ENCODE measurements around the gene MSLN. TPM values are rescaled to one million over a fixed set of nuclear protein-coding genes. Genes with fewer than 3 reads are reported as not detected.

Gene MSLN
- total RNA-seq, 4 donors from 2014 or later, result 0.44 to 0.82 TPM; not detected in 2

DNA sequence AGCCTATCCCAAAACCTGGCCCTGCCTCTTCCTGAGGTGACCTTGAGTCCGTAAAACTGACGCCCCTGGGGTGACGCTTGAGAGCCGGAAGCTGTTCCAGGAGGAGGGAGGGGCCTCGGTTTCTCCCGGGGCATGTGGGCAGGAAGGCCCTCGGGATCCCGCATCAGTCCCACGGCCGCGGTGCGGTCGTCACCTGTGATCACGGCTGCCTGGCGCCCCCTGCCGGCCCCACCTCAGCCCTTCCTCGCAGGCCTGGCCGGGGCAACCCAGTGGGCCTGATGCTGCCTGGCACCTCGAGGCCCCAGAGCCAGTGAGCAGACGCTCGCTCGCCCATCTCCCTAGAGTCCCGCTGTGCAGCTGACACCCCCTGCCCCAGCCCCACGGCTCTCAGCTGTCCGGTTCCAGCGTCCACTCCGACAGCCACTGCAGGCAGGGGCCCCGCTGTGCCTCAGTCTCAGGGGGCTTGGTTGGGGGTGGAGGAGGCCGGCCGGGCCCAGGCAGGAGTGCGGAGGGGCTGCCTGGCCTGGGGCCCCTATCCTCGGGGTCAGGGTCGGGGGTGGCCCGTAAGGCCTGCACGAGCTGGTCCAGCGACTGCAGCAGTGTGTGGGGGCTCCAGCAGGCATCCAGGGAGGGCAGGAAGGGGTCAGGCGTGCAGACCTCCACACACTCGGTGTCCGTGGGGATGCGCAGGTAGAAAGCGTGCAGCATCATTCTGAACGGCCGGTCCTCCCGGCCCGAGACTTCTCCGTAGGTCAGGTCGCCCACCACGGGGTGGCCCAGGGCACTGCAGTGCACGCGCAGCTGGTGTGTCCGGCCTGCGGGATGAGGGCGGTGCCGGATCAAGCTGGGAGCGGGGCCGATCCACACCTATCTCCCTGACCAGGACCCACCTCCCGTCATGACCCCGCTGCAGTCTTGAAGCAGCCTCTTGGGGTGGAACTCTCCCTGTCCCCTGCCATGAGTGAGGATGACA, 25.3 kb downstream of the MSLN start:
- TF ChIP-seq, protein P1, sequence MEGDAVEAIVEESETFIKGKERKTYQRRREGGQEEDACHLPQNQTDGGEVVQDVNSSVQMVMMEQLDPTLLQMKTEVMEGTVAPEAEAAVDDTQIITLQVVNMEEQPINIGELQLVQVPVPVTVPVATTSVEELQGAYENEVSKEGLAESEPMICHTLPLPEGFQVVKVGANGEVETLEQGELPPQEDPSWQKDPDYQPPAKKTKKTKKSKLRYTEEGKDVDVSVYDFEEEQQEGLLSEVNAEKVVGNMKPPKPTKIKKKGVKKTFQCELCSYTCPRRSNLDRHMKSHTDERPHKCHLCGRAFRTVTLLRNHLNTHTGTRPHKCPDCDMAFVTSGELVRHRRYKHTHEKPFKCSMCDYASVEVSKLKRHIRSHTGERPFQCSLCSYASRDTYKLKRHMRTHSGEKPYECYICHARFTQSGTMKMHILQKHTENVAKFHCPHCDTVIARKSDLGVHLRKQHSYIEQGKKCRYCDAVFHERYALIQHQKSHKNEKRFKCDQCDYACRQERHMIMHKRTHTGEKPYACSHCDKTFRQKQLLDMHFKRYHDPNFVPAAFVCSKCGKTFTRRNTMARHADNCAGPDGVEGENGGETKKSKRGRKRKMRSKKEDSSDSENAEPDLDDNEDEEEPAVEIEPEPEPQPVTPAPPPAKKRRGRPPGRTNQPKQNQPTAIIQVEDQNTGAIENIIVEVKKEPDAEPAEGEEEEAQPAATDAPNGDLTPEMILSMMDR (IDR thresholded peaks at IDR 0.05; ENCODE audit: low read depth), result no peak

DNA sequence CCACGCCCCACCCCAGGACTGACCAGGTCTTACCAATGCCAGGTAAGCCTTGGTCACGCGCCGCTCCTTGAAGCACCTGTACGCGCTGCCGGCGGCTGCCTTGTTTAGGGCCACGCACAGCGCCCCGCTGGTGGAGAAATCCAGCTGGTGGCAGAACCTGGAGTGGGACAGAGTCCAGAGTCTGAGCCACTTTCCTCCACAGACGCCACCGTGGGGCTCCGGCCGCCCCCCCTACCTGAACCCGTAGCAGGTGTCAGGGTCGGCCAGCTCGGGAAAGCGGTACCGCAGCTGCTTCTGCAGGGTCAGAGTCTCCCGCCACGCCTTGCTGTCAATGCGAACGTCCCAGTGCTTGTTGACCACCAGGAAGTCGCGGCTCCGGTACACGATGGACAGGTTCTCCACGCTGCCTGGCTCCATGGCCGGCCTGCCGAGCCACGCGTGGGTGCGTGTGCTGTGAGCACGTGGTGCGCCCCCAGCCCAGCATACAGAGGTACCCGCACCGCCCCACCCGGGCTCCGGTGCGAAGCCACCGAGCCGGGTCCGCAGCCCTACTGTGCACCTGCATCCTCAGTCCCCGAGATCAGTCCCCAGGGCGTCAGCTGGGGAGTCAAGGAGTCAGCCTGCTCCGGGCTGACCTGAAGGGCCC, 26.9 kb downstream of the MSLN start:
- TF ChIP-seq, protein P1 (IDR thresholded peaks at IDR 0.05; ENCODE audit: low read depth), result no peak

GRCh38 chr16:787978-788398, 27.5 kb downstream of the MSLN start, which contains the start of gene RPUSD1:
RPUSD1 (minus strand) TSS chr16:788381; CDS start chr16:787737, 644 bp downstream.
- TF ChIP-seq, protein P1 (IDR thresholded peaks at IDR 0.05; ENCODE audit: low read depth), result no peak

GRCh38 chr16:788399-789126, 28.0 kb downstream of the MSLN start, which contains the start of gene CHTF18:
CHTF18 (plus strand) TSS chr16:788620; CDS start chr16:788685, 65 bp downstream.
- TF ChIP-seq, protein P1 (IDR thresholded peaks at IDR 0.05; ENCODE audit: low read depth), result no peak

GRCh38 chr16:789191-789850, 28.8 kb downstream of the MSLN start:
- TF ChIP-seq, protein P1 (IDR thresholded peaks at IDR 0.05; ENCODE audit: low read depth), result no peak

DNA sequence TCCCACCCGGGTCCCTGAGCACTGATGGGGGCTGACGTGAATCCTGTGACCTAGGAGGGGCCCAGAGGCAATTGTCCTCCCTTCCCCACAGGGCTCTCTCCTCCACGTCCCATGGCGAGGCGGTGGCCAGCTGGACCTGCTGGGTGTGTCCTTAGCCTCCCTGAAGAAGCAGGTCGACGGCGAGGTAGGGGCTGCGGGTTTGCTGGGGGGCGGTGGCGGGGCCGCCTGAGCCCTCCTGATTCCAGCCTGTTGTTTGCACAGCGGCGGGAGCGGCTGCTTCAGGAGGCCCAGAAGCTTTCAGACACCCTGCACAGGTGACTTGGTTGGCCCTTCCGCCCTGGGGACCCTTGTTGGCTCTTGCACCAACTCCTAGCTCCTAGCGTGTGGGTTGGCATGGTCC, 29.6 kb downstream of the MSLN start:
- TF ChIP-seq, protein P1 (IDR thresholded peaks at IDR 0.05; ENCODE audit: low read depth), result no peak
